HG03159 (cell line): ENCODE measurements around the gene AHSP.
"Not testable (repeated sequence)": the region's sequence is repeated elsewhere in the genome, so short reads cannot be mapped to it uniquely, and the experiment has no call there.

Source experiments
- ATAC-seq: cut with Tn5 transposase; IDR thresholded peaks from one replicate; pipeline ENCODE4 v1.9.1; 2021; ENCODE audit warnings: mild to moderate bottlenecking, moderate library complexity; ENCODE audit not compliant: unreplicated experiment

The AHSP gene

GRCh38 chr16:31529937-31530312 lies 2.2 kb downstream of the AHSP start:
- no peak for ATAC-seq

- ATAC-seq: no peak
These were observed 2.7 kb downstream of the AHSP start for GRCh38 chr16:31530405-31530804.

- no peak for ATAC-seq
These were observed 3.4 kb downstream of the AHSP start for GRCh38 chr16:31531096-31531495.

GRCh38 chr16:31532120-31532519 lies 4.4 kb downstream of the AHSP start:
- ATAC-seq: no peak

- ATAC-seq: no peak
These were observed 5.2 kb downstream of the AHSP start for GRCh38 chr16:31532896-31533295.

GRCh38 chr16:31535737-31536136 lies 8.0 kb downstream of the AHSP start:
- ATAC-seq: no peak

- no peak for ATAC-seq
These were observed 9.2 kb downstream of the AHSP start for GRCh38 chr16:31536804-31537361.

- ATAC-seq: no peak
These were observed 9.9 kb downstream of the AHSP start for GRCh38 chr16:31537362-31538242.

- not testable (repeated sequence) for ATAC-seq
These were observed 10.5 kb downstream of the AHSP start for GRCh38 chr16:31538243-31538598.

GRCh38 chr16:31539762-31540161 lies 12.1 kb downstream of the AHSP start:
- not testable (repeated sequence) for ATAC-seq

GRCh38 chr16:31542763-31543162 lies 15.1 kb downstream of the AHSP start:
- ATAC-seq: no peak

- no peak for ATAC-seq
These were observed 33.9 kb downstream of the AHSP start for GRCh38 chr16:31561426-31562233.

GRCh38 chr16:31568577-31569359 lies 41.1 kb downstream of the AHSP start:
- no peak for ATAC-seq

- ATAC-seq: no peak
These were observed 41.6 kb downstream of the AHSP start for GRCh38 chr16:31569360-31569717.

GRCh38 chr16:31572821-31573220 lies 45.1 kb downstream of the AHSP start:
- no peak for ATAC-seq

GRCh38 chr16:31574159-31574558 lies 46.5 kb downstream of the AHSP start:
- not testable (repeated sequence) for ATAC-seq

- ATAC-seq: no peak
These were observed 49.7 kb downstream of the AHSP start for GRCh38 chr16:31577411-31577810.
